IMR-90 (cell line): ENCODE results near the gene MGST2. TPM values are rescaled to one million over a fixed set of nuclear protein-coding genes. Genes with fewer than 3 reads are reported as not detected.

Experiments used
- ATAC-seq: fragments of 200-7000 bp; cut with Tn5 transposase; 2 replicates; pipeline ENCODE4 v1.9.1; 2020; ENCODE audit warnings: low read depth, mild to moderate bottlenecking, moderate library complexity
- BruUV-seq: library from RNA; stranded (reverse); fragments of 400-500 nt; replicated peaks from 2 replicates; lab custom pipeline; 2021; lab: Mats Ljungman, UMichigan
- CTCF ChIA-PET: fragments of 300-600 bp; formaldehyde crosslinking; extraction: SDS; loops from one replicate; lab custom pipeline; 2021; ENCODE audit warnings: antibody characterized with exemption; lab: Yijun Ruan, JAX
- POLR2A ChIA-PET: fragments of 300-600 bp; sonication (Branson Sonifier 250); formaldehyde crosslinking; loops from one replicate; lab custom pipeline; 2022; ENCODE audit warnings: antibody characterized with exemption; ENCODE audit not compliant: unreplicated experiment; lab: Charles Lee
- DNase-seq: peaks from one replicate; pipeline ENCODE4 v3.0.0; 2013
- H2AFZ ChIP-seq: replicated peaks from 2 replicates; pipeline ENCODE3; 2013; ENCODE audit warnings: low read length, mild to moderate bottlenecking; ENCODE audit not compliant: poor library complexity
- H2AK5ac ChIP-seq: 2 replicates; pipeline ENCODE4 v1.6.1; 2013; ENCODE audit warnings: low read depth, low read length, inconsistent platforms
- H2AK9ac ChIP-seq: replicated peaks from 2 replicates; pipeline ENCODE3; 2013; ENCODE audit warnings: mild to moderate bottlenecking, low read depth, low read length, moderate library complexity; ENCODE audit not compliant: poor library complexity
- H2BK120ac ChIP-seq: 2 replicates; pipeline ENCODE4 v1.6.1; 2013; ENCODE audit warnings: low read depth, low read length, inconsistent platforms
- H2BK15ac ChIP-seq: 3 replicates; pipeline ENCODE4 v1.6.1; 2013; ENCODE audit warnings: low read depth, low read length, inconsistent platforms
- H2BK20ac ChIP-seq: 2 replicates; pipeline ENCODE4 v1.6.1; 2013; ENCODE audit warnings: low read depth, mild to moderate bottlenecking, inconsistent platforms, low read length, moderate library complexity
- H2BK5ac ChIP-seq: 2 replicates; pipeline ENCODE4 v1.6.1; 2013; ENCODE audit warnings: mild to moderate bottlenecking, low read depth, low read length, inconsistent platforms; ENCODE audit not compliant: poor library complexity, severe bottlenecking
- H3K14ac ChIP-seq: replicated peaks from 2 replicates; pipeline ENCODE4 v1.6.1; 2013; ENCODE audit warnings: low read depth, low read length, inconsistent platforms
- H3K18ac ChIP-seq: 2 replicates; pipeline ENCODE4 v1.6.1; 2013; ENCODE audit warnings: low read depth, low read length, control low read depth
- H3K23ac ChIP-seq: 2 replicates; pipeline ENCODE4 v1.6.1; 2013; ENCODE audit warnings: low read depth, low read length, inconsistent platforms
- H3K27ac ChIP-seq: 2 replicates; pipeline ENCODE4 v1.5.1; 2013; ENCODE audit warnings: mild to moderate bottlenecking, control low read depth, low read length; ENCODE audit not compliant: insufficient read depth
- H3K27me3 ChIP-seq: 2 replicates; pipeline ENCODE4 v1.6.1; 2013; ENCODE audit warnings: low read length; ENCODE audit not compliant: control insufficient read depth, insufficient read depth
- H3K36me3 ChIP-seq: 2 replicates; pipeline ENCODE4 v1.6.1; 2013; ENCODE audit warnings: low read length, mixed read lengths; ENCODE audit not compliant: control insufficient read depth, insufficient read depth
- H3K4ac ChIP-seq: 2 replicates; pipeline ENCODE4 v1.6.1; 2013; ENCODE audit warnings: low read depth, low read length, inconsistent platforms
- H3K4me1 ChIP-seq: 2 replicates; pipeline ENCODE4 v1.6.1; 2013; ENCODE audit warnings: low read length, mixed read lengths; ENCODE audit not compliant: control insufficient read depth, insufficient read depth
- H3K4me2 ChIP-seq: 2 replicates; pipeline ENCODE4 v1.6.1; 2013; ENCODE audit warnings: low read depth, mild to moderate bottlenecking, control low read depth, low read length, moderate library complexity
- H3K4me3 ChIP-seq: 2 replicates; pipeline ENCODE4 v1.5.1; 2013; ENCODE audit warnings: low read depth, mild to moderate bottlenecking, control low read depth, low read length, moderate library complexity; ENCODE audit not compliant: insufficient read depth
- H3K56ac ChIP-seq: 2 replicates; pipeline ENCODE4 v1.6.1; 2013; ENCODE audit warnings: low read length, inconsistent platforms; ENCODE audit not compliant: insufficient read depth; ENCODE audit errors: extremely low read depth
- H3K79me1 ChIP-seq, 2 experiments: 2 replicates each; pipeline ENCODE4 v1.6.1; 2013; ENCODE audit warnings: low read length in 2 of 2, inconsistent platforms in 1 of 2, low read depth in 1 of 2
- H3K9ac ChIP-seq: 2 replicates; pipeline ENCODE4 v1.6.1; 2013; ENCODE audit warnings: low read depth, low read length, control low read depth
- H3K9me1 ChIP-seq: 2 replicates; pipeline ENCODE4 v1.6.1; 2013; ENCODE audit warnings: low read length, inconsistent platforms; ENCODE audit not compliant: insufficient read depth
- H3K9me3 ChIP-seq: 2 replicates; pipeline ENCODE4 v1.6.1; 2013; ENCODE audit warnings: low read length; ENCODE audit not compliant: control insufficient read depth, insufficient read depth
- H4K20me1 ChIP-seq: 2 replicates; pipeline ENCODE4 v1.6.1; 2013; ENCODE audit warnings: low read length, inconsistent platforms; ENCODE audit not compliant: insufficient read depth
- H4K5ac ChIP-seq: 2 replicates; pipeline ENCODE4 v1.6.1; 2013; ENCODE audit warnings: mild to moderate bottlenecking, low read depth, low read length, control low read depth
- H4K8ac ChIP-seq, 2 experiments: 2 replicates each; pipeline ENCODE4 v1.6.1; 2013; ENCODE audit warnings: low read depth in 2 of 2, low read length in 2 of 2, control low read depth in 1 of 2, inconsistent platforms in 1 of 2
- H4K91ac ChIP-seq: 2 replicates; pipeline ENCODE4 v1.6.1; 2013; ENCODE audit warnings: low read depth, low read length, inconsistent platforms; ENCODE audit not compliant: insufficient read depth
- RAD21 ChIP-seq: IDR thresholded peaks from 2 replicates; pipeline ENCODE4 v1.6.1; 2012; ENCODE audit warnings: low read length, improper control_type of control experiment
- USF2 ChIP-seq: fragments of 150-350 bp; IDR thresholded peaks from 2 replicates; pipeline ENCODE4 v1.6.1; 2017; ENCODE audit warnings: mild to moderate bottlenecking, antibody characterized with exemption, low read length, low read depth
- WGBS, 2 experiments: methylation state at CpG; one replicate each; pipeline versions ENCODE4 v1.1.5 to v1.1.7; 2013; ENCODE audit warnings: missing lambda C conversion rate in 2 of 2; ENCODE audit not compliant: insufficient read length in 1 of 2; ENCODE audit errors: extremely low coverage in 2 of 2; 5-methylcytosine and 5-hydroxymethylcytosine counted together
- dilution Hi-C: fragments of 300-500 bp; cut with HindIII; formaldehyde crosslinking; loops from one replicate; pipeline ENCODE4 v1.14.3; 2018; ENCODE audit warnings: low sequenced_read_pairs; ENCODE audit not compliant: unreplicated experiment
- in situ Hi-C: fragments of 300-500 bp; cut with MboI; formaldehyde crosslinking; loops from 3 replicates; pipeline ENCODE4 v1.14.3; 2019; ENCODE audit warnings: low sequenced_read_pairs, inconsistent platforms, mixed read lengths
- intact Hi-C: fragments of 100-400 bp; cut with micrococcal nuclease; formaldehyde crosslinking; loops from 2 replicates; pipeline ENCODE4 v1.10.0; 2022
- polyA plus RNA-seq, 3 experiments: library from polyadenylated mRNA; depleted of rRNA; stranded (reverse); fragments of >200 nt; gene quantifications; 2 replicates each; pipeline ENCODE4 v1.2.3, GENCODE V29; 2012; ENCODE audit warnings: low replicate concordance in 1 of 3
- total RNA-seq: library from RNA; depleted of rRNA; stranded (reverse); fragments of >200 nt; gene quantifications from 2 replicates; pipeline ENCODE4 v1.2.3, GENCODE V29; 2012

MGST2 gene
- total and polyA plus RNA-seq, 2 of the 4 experiments (the other 2 are of a cell fraction) = 4.8 to 10.5 TPM

GRCh38 chr4:139630126-139630495 is 35.5 kb upstream of the MGST2 start:
- Histone ChIP-seq H3K4ac (no peak overlapping the region), H2BK5ac (no peak overlapping the region), H4K5ac (no peak overlapping the region), H3K9me3 (no peaks in the 10 kb centered on the region), H3K9me1 (no peaks in the 10 kb centered on the region), H2AK5ac (no peak overlapping the region), H3K56ac (no peak overlapping the region), H3K4me1 (no peaks in the 10 kb centered on the region), H2AK9ac (no peak overlapping the region), H3K27me3 (peaks cover 46% of the 10 kb centered on the region), H4K91ac (no peak overlapping the region), H3K4me2 (no peak overlapping the region), H2BK15ac (no peak overlapping the region), H3K79me1 (no peaks in the 10 kb centered on the region), H4K8ac (no peak overlapping the region), H3K18ac (no peak overlapping the region), H2BK20ac (no peak overlapping the region), H4K20me1 (0 out of 2 replicates have a peak, but pooled peaks cover 2% of the 10 kb centered on the region), H3K36me3 (no peaks in the 10 kb centered on the region), H3K27ac (no peak overlapping the region), H3K23ac (no peak overlapping the region), H2AFZ (no peak overlapping the region), H3K9ac (no peak overlapping the region), H3K14ac (no peak overlapping the region), H2BK120ac (no peak overlapping the region), H3K4me3 (no peak overlapping the region)
- ATAC-seq (no peak), DNase-seq (no peak)
- ChIA-PET POLR2A (no interaction called here), CTCF (no interaction called here)
- TF ChIP-seq RAD21 (no peak), USF2 (no peak)
- in situ Hi-C loops = no loop called here
- no CpG with 5 or more reads among the region's 1 CpG for WGBS, 2 experiments
- dilution Hi-C loops = no loop called here
- intact Hi-C loops = no loop called here
- no TSS peak for BruUV-seq
